ENCODE results near the gene TRIM8.
"Not testable (repeated sequence)": the region's sequence is repeated elsewhere in the genome, so short reads cannot be mapped to it uniquely, and the experiment has no call there.

The TRIM8 gene

GRCh38 chr10:102651455-102652169, 7.3 kb downstream of the TRIM8 start:
- no peak for DNase-seq

DNA sequence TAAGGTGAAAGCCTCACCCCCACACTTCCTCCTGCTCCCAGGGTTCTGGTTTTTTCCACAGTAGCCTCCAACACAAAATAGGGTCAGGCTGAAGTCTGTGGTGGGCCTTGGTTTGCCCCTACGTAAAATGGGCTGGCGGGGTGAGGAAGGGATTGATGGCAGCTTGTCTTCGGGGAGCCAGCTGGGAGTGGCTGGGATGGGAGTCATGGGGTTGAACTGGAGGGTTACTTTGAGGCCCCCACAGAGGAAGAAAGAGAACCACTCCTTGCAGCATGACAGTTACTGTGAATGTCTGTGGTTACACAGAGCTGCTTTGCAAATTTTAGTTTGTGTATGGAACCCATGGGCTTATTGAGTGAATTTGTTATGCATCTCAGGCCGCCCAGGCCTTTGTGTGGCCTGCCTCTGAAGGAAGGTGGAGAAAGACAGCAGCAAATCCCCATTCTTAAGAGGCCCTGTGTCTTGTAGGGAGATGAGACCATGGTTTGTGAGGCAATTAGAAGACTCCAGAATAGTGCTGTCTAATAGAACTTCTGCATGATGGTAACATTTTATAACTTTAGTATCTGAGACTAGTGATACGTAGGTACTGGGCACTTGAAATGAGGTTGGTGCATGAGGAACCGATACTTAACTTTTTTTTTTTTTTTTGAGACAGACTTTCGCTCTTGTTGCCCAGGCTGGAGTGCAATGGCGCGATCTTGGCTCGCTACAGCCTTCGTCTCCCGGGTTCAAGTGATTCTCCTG, 8.1 kb downstream of the TRIM8 start:
- no peak for DNase-seq

DNA sequence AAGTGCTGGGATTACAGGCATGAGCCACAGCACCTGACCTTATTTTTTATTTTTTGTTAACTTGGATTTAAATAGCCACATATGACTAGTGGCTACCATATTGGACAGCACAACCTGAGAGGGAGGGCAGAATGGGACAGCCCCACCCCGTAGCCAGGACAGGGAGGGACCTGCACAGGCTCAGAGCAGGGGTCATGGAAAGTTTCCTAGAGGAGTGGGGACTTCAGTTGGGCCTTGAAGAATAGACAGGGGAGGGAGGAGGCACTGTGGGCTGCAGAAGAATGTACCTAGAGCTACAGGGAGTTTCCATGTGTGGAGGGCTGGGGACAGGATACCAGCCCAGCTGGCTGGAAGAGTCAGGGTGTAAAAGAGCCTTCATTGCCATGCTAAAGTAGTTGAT, 8.8 kb downstream of the TRIM8 start:
- no peak for DNase-seq

- no peak for DNase-seq
These were observed 10.3 kb downstream of the TRIM8 start for GRCh38 chr10:102654566-102654965.

GRCh38 chr10:102654969-102655368, 10.7 kb downstream of the TRIM8 start:
- no peak for DNase-seq

DNA sequence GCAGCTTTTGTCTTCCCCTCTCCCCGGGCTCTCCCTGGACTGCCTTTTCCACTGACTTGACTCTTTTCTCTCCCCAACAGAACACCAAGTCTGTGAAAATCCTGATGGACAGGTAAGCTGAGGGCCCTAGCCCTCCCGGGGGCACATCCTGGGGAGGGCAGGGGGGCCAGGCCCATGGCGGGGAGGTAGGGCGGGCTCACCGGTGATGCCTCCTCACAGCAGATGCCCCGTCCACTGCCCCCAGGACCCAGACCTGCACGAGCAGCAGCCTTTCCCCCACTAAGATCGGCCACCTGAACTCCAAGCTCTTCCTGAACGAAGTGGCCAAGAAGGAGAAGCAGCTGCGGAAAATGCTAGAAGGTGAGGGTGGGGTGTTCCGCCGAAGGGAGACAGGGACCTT, 11.7 kb downstream of the TRIM8 start:
- no peak for DNase-seq

GRCh38 chr10:102656791-102657371, 12.6 kb downstream of the TRIM8 start:
- no peak for DNase-seq

DNA sequence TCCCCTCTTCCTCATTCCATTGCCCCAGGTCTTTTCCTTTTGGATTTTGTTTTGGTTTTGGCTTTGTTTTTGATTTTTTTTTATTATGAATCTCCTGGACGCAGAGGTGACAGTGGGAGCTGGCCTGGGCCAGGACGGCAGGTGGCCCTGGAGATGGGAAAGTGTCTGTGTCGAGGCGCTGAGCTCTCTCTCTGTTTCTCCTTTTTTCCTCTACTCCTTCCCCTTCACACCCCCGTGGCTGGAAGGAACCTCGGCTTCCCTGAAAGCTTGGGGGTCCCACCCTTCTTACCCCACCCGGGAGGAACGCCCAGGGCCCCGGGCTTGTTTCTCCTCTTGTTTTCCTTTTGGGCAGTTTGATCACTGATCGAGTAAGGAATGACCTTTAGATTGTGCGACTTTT, 13.2 kb downstream of the TRIM8 start:
- no peak for DNase-seq

DNA sequence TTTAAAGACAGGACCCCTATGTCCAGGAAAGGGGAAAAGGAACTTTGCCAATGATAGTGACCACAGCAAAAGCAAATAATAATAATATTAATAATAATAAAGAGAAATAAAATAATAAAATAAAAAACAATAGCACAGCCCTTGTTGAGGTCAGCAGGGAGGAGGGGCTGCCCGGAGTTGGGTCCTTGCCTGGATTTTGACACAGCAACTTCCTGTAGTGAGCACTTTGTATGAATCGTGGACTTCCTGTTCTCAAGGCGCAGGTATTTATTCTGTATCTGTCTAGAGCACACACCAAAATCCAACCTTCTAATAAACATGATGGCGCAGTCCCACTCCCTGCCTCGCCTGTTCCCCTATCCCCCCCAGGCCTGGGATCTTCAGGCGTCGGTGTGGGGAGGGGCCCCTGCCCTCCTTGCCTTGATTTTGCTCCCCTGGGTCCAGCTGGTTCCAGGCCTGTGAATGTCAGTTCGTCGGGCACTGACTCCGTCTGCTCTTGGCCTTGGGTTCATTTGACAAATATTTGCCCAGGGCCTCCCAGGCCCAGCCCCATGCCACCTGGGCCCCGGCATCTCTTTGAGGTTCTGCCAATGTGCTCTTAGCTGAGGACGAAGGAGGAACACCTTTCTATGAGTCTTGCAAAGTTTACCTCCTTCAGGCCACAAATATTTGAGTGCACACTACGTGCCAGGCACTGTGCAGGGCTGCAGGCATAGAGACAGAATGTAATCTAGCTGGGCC, 13.9 kb downstream of the TRIM8 start:
- DNase-seq, result no peak

- no peak for DNase-seq
These were observed 14.5 kb downstream of the TRIM8 start for GRCh38 chr10:102658802-102659201.

- no peak for DNase-seq
These were observed 16.8 kb downstream of the TRIM8 start for GRCh38 chr10:102660888-102661657.

DNA sequence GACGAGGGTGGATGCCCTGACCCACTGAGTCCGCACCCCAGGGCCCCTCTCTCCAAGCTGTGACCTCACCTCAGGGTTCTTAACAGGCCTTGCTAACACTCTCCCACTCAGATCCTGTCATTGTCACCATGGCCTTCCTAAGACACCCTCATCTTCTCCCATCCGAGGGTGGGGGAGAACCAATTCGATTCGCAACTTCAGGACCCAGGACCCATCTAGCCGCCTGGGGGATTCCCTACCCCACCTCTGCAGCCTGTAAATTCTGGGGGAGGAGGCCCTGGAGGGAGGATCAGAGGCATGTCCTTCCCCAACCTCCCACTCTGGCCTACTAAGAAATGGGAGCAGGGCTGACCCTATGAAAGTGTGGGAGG, 17.4 kb downstream of the TRIM8 start:
- no peak for DNase-seq

- DNase-seq, result no peak
These were observed 21.7 kb downstream of the TRIM8 start for GRCh38 chr10:102665904-102666509.

DNA sequence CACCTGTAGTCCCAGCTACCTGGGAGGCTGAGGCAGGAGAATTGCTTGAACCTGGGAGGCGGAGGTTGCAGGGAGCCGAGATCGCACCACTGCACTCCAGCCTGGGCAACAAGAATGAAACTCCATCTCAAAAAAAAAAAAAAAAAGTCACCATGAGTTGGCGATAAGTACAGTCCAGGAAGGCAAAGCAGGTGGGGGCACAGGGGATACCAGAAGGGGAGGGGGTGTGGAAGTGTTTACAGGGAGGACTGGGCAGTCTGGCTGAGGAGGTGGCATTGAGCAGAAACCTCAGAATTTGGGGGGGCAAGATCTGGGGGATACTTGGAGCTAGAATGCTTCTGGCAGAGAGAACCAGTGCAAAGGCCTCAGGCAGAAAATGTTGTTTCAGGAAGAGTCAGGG, 23.1 kb downstream of the TRIM8 start:
- DNase-seq, result not testable (repeated sequence)

- no peak for DNase-seq
These were observed 24.2 kb downstream of the TRIM8 start for GRCh38 chr10:102668326-102669107.

- no peak for DNase-seq
These were observed 25.2 kb downstream of the TRIM8 start for GRCh38 chr10:102669206-102670064.

GRCh38 chr10:102670065-102670670, 25.9 kb downstream of the TRIM8 start:
- DNase-seq, result no peak

DNA sequence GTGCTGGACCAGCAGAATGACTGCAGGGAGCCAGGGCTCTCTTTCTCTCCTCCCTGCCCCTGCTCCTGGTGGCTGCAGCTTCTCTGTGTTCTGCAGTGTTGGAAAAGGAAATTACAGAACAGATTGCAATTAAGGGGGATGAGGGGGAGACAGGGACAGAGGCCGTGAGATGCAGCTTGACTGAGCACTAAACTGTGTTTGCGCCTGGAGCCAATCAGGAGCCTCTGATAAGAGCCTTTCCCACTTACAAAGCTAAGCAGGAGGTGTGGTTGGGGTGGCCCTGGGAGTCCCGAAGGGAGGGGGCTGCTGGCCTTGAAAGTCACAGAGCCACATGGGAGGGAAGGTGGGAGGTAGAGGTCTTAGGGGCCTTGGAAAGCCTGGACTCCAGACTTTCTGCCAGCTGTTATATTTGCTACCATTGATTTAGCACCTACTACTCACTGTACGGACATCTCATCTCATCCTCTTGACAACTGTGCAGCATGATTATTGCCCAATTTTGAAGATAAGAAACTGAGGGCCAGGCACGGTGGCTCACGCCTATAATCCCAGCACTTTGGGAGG, 26.7 kb downstream of the TRIM8 start:
- DNase-seq, result no peak

- no peak for DNase-seq
These were observed 29.0 kb downstream of the TRIM8 start for GRCh38 chr10:102673236-102673818.

Measured in NCI-H774 (cell line).